Activated T-helper 2 cell treated with anti-CD3 and anti-CD28 coated beads, Interferon-gamma antibody, Interleukin-2, Interleukin-4, amounts not matched to agents 10 μg/mL and 5 μg/mL and 100 μg/mL, durations not matched to agents 14 hours and 24 hours and 36 hours (primary cell): ENCODE results near the gene MAP7D2. TPM values are rescaled to one million over a fixed set of nuclear protein-coding genes. Genes with fewer than 3 reads are reported as not detected.

Source experiments
- DNase-seq: peaks from one replicate; pipeline ENCODE4 v3.0.0; 2021; ENCODE audit warnings: low spot score
- H3K27ac Mint-ChIP-seq: one replicate; pipeline ENCODE4 v1.8.0; 2021; ENCODE audit warnings: mixed read lengths
- H3K27me3 Mint-ChIP-seq: one replicate; pipeline ENCODE4 v1.8.0; 2021; ENCODE audit warnings: low read depth, mixed read lengths
- H3K36me3 Mint-ChIP-seq: one replicate; pipeline ENCODE4 v1.8.0; 2021; ENCODE audit warnings: low read depth, mixed read lengths
- H3K4me1 Mint-ChIP-seq: one replicate; pipeline ENCODE4 v1.8.0; 2021; ENCODE audit warnings: low read depth, mixed read lengths
- H3K4me3 Mint-ChIP-seq: one replicate; pipeline ENCODE4 v1.8.0; 2021; ENCODE audit warnings: low read depth, mild to moderate bottlenecking, moderate library complexity, mixed read lengths
- H3K9me3 Mint-ChIP-seq: one replicate; pipeline ENCODE4 v1.8.0; 2021; ENCODE audit warnings: mixed read lengths
- intact Hi-C: fragments of 100-400 bp; cut with micrococcal nuclease; formaldehyde crosslinking; loops from one replicate; pipeline ENCODE4 v1.15.1; 2023
- total RNA-seq: library from RNA; stranded (reverse); gene quantifications from 2 replicates; pipeline ENCODE4 v1.2.3, GENCODE V29; 2022

The MAP7D2 gene
- total RNA-seq, 1 donor from 2014 or later = 0.21 TPM

DNA sequence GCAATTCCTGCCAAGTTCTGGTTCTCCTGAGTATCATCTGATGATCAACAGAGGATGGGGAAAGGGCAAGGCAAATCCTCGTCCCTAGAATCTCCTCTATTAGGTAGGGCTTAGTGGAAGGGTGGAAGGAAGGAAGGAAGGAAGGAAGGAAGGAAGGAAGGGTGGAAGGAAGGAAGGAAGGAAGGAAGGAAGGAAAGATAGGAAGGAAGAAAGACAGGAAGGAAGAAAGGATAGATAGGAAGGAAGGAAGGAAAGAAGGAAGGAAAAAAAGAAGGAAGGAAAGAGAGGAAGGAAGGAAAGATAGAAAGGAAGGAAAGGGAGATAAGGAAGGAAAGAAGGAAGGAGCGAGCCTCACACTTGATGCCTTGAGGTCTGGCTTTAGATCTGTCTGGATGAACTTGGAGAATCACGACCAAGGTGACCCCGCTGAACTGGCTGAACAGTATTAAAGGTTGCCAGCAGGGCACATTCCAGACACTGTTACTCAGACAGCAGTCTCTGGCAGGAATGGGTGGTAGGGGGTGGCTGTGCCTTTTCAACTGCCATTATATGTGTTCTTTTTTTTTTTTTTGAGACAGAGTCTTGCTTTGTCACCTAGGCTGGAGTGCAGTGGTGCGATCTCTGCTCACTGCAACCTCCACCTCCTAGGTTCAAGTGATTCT is 57.1 kb downstream of the MAP7D2 start:
- H3K27ac Mint-ChIP-seq = no peak overlapping the region
- no peaks in the 10 kb centered on the region for H3K36me3 Mint-ChIP-seq
- H3K4me1 Mint-ChIP-seq = peaks cover 4% of the 10 kb centered on the region
- H3K27me3 Mint-ChIP-seq = peaks cover 10% of the 10 kb centered on the region
- DNase-seq = no peak
- no peaks in the 10 kb centered on the region for H3K9me3 Mint-ChIP-seq
- intact Hi-C loops = no loop called here
- H3K4me3 Mint-ChIP-seq = no peak overlapping the region

DNA sequence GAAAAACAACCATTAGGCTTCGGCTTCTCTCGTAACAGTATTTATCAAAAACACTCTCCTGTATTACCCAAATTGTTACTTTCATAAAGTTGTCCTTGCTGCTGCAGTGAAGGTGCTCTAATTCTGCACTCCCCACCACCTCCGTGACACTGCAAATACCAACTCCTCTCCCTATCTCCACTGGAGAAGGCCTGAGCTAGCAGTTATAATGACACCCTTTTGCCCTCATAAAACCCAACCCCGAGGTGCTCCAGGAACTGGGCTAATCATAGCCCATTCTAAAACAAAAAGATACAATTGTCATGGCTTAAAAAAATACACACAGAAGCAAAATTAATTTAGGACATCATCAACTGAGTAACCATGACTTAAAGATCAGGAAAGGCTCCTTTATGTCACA is 59.2 kb downstream of the MAP7D2 start:
- intact Hi-C loops = no loop called here
- Mint-ChIP-seq H3K9me3 (no peaks in the 10 kb centered on the region), H3K4me3 (no peak overlapping the region), H3K27ac (no peak overlapping the region), H3K36me3 (no peaks in the 10 kb centered on the region), H3K4me1 (peaks cover 4% of the 10 kb centered on the region), H3K27me3 (peaks cover 10% of the 10 kb centered on the region)
- DNase-seq = no peak

DNA sequence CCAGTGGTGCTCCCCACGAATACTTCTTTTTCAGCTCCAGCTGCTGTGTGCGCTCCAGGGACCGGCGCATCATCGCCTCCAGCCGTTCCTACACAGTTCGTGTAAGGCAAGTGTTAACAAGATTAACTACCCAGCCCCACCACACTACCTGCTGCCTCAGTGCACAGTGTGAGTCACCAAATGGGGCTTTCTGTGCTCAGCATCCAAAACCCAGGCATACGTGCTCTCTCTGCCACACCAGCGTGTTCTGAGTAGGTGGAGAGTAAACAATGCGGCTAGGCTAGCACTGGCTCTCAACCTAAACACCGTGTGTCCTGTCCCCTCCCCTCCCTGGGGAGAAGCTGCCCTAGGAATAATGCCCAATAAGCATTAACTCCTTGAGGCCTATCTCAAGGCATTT is 60.0 kb downstream of the MAP7D2 start:
- Mint-ChIP-seq H3K4me3 (no peak overlapping the region), H3K4me1 (peaks cover 4% of the 10 kb centered on the region)
- no peak for DNase-seq

DNA sequence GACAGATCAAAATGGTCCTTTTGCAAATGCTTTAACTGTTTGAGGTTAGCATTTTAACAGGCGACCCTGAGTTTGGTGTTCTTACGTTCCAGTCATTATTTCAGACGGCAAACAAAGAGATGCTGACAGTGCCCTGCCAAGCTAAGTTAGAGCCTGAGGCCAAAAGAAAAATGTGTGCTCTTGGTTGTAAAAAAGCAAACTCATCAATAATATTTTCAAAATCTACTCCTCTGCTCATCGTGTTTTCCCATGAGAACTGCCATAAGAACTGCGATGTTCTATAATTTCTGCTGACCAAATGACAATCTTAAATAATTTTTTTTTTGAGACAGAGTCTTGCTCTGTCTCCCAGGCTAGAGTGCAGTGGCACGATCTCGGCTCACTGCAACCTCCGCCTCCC is 63.2 kb downstream of the MAP7D2 start:
- Mint-ChIP-seq H3K9me3 (no peaks in the 10 kb centered on the region), H3K36me3 (no peaks in the 10 kb centered on the region), H3K27ac (no peak overlapping the region), H3K27me3 (peaks cover 6% of the 10 kb centered on the region), H3K4me1 (no peaks in the 10 kb centered on the region), H3K4me3 (no peak overlapping the region)
- no peak for DNase-seq
- intact Hi-C loops = no loop called here

More for the DNA sequence above, 60.0 kb downstream of the MAP7D2 start:
- intact Hi-C loops = no loop called here
- H3K27ac Mint-ChIP-seq = no peak overlapping the region
- H3K27me3 Mint-ChIP-seq = peaks cover 10% of the 10 kb centered on the region
- H3K36me3 Mint-ChIP-seq = no peaks in the 10 kb centered on the region
- H3K9me3 Mint-ChIP-seq = no peaks in the 10 kb centered on the region

DNA sequence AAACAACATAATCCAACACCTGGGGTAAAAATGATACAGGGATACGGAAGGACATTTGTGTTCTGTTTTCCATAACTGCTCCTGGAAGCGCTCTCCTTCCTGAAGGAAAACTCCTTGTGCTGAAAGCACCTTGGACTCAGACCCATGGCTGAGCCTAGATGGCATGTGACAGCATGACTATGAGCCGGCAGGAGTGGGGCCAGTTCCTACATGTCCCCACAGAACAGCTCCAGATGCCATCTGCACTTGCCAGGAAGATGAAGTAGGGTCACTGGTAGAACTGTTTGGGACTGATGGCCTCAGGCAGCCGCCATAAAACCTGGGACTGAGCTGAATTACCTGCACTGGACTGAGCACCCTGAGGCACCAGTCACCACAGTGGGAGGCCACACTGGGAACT is 69.8 kb downstream of the MAP7D2 start:
- intact Hi-C loops = no loop called here
- no peaks in the 10 kb centered on the region for H3K9me3 Mint-ChIP-seq
- DNase-seq = no peak
- no peaks in the 10 kb centered on the region for H3K4me1 Mint-ChIP-seq
- no peaks in the 10 kb centered on the region for H3K36me3 Mint-ChIP-seq
- no peak overlapping the region for H3K4me3 Mint-ChIP-seq
- H3K27me3 Mint-ChIP-seq = peaks cover 2% of the 10 kb centered on the region
- H3K27ac Mint-ChIP-seq = no peak overlapping the region

DNA sequence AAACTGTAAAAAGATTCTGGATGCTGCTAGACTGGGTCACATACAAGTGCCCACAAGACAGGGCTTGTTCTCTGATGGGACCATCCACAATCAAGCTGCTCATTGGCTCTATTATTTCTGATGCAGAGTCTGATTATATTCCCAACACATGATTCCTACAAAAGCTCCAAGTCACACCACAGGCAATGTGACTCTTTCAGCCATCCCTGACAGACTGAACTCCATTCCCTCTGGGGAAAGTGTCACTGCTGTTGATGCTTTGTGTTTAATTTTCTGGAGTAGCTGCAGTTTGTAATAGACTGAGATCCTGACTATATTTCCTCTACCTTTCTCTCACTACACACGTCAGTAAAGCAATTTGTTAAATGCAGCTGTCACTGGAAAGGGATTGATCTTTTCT is 70.5 kb downstream of the MAP7D2 start:
- H3K27me3 Mint-ChIP-seq = peaks cover 2% of the 10 kb centered on the region
- H3K27ac Mint-ChIP-seq = no peak overlapping the region
- no peak overlapping the region for H3K4me3 Mint-ChIP-seq
- no peaks in the 10 kb centered on the region for H3K9me3 Mint-ChIP-seq
- intact Hi-C loops = no loop called here
- no peaks in the 10 kb centered on the region for H3K4me1 Mint-ChIP-seq
- no peaks in the 10 kb centered on the region for H3K36me3 Mint-ChIP-seq
- no peak for DNase-seq

DNA sequence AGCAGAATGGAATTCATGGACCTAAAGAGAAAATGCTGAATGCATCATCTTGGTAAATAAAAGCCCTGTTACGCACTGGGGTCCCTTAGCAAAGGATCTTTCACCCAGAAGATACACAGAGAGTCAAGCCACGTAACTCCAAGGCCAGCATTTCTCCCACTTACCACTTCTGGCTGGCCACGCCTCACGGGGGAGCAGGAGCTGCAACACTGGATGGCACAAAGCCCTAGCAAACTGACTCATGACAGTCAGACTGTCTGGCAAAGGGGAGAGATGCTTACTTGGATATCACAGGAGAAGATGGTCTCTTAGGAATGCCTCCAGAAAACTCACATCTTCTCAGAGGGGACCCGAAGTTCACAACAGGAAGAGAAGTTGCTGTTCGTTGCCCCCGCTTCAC is 74.5 kb downstream of the MAP7D2 start:
- Mint-ChIP-seq H3K36me3 (no peaks in the 10 kb centered on the region), H3K9me3 (no peaks in the 10 kb centered on the region), H3K27me3 (peaks cover 5% of the 10 kb centered on the region), H3K27ac (no peak overlapping the region), H3K4me1 (no peaks in the 10 kb centered on the region), H3K4me3 (no peak overlapping the region)
- DNase-seq = no peak
- intact Hi-C loops = no loop called here

DNA sequence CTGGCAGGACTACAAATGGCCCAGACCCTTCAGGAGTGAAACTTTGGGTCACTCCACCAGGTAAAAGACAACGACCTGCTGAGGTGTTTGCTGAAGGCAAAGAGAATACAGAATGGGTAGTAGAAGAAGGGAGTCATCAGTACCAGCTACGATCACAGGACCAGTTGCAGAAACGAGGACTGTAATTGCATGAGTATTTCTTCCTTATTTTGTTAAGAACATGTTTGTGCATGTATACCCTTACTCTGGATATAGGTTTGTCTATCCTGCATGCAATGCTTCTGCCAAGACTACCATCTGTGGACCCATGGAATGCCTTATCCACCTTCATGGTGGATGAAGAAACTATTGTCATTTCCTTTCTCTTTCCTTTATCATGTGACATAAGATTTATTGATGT is 77.7 kb downstream of the MAP7D2 start:
- H3K36me3 Mint-ChIP-seq = no peaks in the 10 kb centered on the region

DNA sequence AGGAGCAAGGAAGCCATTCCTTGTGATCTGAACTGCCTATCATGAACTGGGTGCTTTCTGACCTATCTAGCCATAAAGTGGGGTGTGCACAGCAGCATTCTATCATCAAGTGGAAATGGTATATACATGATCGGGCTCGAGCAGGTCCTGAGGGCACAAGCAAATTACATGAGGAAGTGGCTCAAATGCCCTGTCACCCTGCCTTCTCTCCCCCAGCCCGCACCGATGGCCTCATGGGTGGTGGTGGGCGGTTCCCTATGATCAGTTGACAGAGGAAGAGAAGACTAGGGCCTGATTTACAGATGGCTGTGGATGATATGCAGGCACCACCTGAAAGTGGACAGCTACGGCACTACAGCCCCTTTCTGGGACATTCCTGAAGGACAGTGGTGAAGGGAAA is 79.5 kb downstream of the MAP7D2 start:
- no peak overlapping the region for H3K4me3 Mint-ChIP-seq

More for the DNA sequence above, 77.7 kb downstream of the MAP7D2 start:
- Mint-ChIP-seq H3K27me3 (peaks cover 3% of the 10 kb centered on the region), H3K4me1 (no peaks in the 10 kb centered on the region), H3K9me3 (no peaks in the 10 kb centered on the region), H3K4me3 (no peak overlapping the region), H3K27ac (no peak overlapping the region)
- intact Hi-C loops = no loop called here
- no peak for DNase-seq

DNA sequence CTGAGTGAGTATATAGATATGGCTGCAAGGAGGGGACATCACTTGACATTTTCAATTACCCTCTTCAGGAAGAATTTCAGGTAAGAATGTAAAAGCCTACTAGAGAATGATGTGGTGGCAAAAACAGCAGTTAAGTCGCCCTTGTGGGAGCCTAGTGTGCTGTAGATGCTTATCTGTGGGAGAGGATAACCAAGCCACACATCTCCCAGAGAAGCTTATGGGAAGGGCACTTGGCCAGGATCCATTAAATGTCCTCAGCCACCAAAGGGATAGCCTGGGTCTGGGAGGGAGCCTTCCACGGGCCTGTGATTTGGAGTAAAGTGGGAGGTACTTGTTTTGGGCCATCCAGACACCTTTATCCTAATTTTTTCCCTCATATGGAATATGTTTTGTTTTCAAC is 84.5 kb downstream of the MAP7D2 start:
- Mint-ChIP-seq H3K36me3 (no peaks in the 10 kb centered on the region), H3K4me1 (no peaks in the 10 kb centered on the region), H3K9me3 (no peaks in the 10 kb centered on the region), H3K27ac (no peak overlapping the region), H3K27me3 (no peaks in the 10 kb centered on the region), H3K4me3 (no peak overlapping the region)
- no peak for DNase-seq
- intact Hi-C loops = no loop called here

More for the DNA sequence above, 79.5 kb downstream of the MAP7D2 start:
- H3K27me3 Mint-ChIP-seq = peaks cover 3% of the 10 kb centered on the region
- no peaks in the 10 kb centered on the region for H3K4me1 Mint-ChIP-seq
- H3K27ac Mint-ChIP-seq = no peak overlapping the region
- no peaks in the 10 kb centered on the region for H3K36me3 Mint-ChIP-seq
- DNase-seq = no peak
- no peaks in the 10 kb centered on the region for H3K9me3 Mint-ChIP-seq
- intact Hi-C loops = no loop called here

DNA sequence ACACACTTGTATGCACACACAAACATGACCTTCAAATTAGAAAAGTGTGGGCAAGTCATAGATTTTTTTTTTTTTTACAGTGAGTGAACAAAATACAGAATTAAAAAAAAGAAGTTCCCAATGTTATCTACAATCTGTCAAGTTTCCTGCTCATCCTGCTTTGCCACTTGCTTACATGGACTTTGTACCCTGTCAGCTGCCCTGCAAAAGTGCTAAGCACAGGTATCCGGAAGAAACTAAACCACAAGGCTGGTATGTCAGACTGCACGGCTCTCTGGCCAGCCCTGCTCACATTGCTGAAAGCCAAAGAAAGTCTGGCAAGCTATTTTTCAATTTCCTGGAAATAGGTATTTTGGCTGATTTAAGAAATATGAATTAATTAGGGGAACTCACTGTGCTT is 87.0 kb downstream of the MAP7D2 start:
- no peak for DNase-seq
- Mint-ChIP-seq H3K9me3 (no peaks in the 10 kb centered on the region), H3K27me3 (peaks cover 2% of the 10 kb centered on the region), H3K36me3 (no peaks in the 10 kb centered on the region), H3K4me3 (no peak overlapping the region), H3K27ac (no peak overlapping the region), H3K4me1 (no peaks in the 10 kb centered on the region)
- intact Hi-C loops = no loop called here

DNA sequence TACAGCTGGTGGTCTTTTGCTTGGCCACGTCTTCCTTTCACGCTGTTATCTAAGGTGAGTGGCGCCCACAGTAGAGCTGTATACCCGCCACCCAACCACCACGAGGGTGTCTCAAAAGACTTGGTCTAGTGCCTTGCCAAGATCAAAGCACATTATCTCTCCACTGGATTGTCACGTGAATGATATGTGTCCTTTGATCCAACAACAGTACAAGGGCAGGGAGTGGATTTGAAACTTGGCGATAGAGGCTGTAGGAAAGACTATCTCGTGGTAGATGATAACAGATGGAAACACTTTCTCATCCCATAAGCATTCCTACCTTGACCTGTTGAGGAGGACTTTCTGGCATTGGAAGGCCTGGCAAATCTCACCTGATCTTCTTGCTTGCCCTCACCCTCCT is 88.1 kb downstream of the MAP7D2 start:
- Mint-ChIP-seq H3K4me1 (no peaks in the 10 kb centered on the region), H3K27ac (no peak overlapping the region), H3K4me3 (no peak overlapping the region), H3K36me3 (no peaks in the 10 kb centered on the region), H3K9me3 (no peaks in the 10 kb centered on the region), H3K27me3 (peaks cover 2% of the 10 kb centered on the region)
- intact Hi-C loops = no loop called here
- DNase-seq = no peak

DNA sequence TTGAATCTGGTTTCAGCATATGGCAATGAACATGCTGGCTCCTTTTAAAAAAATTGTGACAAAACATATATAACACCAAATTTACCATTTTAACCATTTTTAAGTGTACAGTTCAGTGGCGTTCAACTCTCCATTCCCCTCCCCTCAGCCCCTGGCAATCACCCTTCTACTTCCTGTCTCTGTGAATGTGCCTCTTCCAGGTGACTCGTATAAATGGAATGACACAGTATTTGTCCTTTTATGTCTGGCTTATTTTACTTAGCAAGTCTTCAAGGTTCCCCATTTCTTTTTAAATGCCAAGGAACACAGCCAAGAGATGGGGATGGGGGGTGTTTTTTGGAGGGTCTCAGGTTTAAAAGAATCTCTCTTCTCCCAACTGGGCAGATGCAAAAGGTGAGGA is 90.4 kb downstream of the MAP7D2 start:
- Mint-ChIP-seq H3K4me3 (no peak overlapping the region), H3K36me3 (no peaks in the 10 kb centered on the region), H3K9me3 (no peaks in the 10 kb centered on the region), H3K4me1 (no peaks in the 10 kb centered on the region), H3K27ac (no peak overlapping the region), H3K27me3 (peaks cover 2% of the 10 kb centered on the region)
- DNase-seq = no peak
- intact Hi-C loops = no loop called here
